Left hindlimb (tissue), 1 donor: ENCODE data around the gene ECSCR.
"Not testable (repeated sequence)": the region's sequence is repeated elsewhere in the genome, so short reads cannot be mapped to it uniquely, and the experiment has no call there.

Experiments
- DNase-seq: peaks from one replicate; pipeline ENCODE4 v3.0.0-alpha.2; 2018

The ECSCR gene

DNA sequence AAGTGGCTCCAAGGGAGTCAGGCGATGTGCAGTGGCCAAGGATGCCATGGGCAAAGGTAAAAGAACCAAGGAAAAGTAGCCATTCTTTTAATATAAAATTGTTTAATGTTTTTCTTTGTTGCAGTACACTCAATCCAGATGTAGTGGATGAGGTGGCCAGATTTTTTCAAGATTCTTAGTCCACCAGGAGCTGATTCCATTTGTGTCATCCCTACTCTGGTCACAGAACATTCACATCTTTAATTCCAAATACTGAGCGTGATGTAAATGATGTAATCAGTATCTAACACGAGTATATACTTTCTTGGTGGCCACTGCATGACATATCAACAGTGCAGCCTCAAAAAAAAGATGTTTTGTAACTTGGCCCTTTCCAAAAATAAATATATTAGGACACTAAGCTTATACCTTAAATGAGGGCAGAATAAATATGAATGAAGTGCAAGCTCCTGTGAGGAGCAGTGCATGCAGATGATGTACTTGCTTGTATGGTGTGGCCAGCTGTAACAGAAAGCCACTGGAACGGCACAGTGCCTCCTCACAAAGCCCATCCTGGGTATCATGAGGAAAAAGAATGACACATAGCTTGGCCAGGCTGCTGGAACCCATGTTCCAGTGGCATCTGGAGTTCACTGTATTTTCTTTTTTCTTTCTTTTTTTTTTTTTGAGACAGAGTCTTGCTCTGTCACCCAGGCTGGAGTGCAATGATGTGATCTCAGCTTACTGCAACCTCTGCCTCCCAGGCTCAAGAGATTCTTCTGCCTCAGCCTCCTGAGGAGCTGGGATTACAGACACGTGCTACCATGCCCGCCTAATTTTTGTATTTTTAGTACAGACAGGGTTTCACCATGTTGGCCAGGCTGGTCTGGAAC lies 52.2 kb downstream of the ECSCR start:
- no peak for DNase-seq

DNA sequence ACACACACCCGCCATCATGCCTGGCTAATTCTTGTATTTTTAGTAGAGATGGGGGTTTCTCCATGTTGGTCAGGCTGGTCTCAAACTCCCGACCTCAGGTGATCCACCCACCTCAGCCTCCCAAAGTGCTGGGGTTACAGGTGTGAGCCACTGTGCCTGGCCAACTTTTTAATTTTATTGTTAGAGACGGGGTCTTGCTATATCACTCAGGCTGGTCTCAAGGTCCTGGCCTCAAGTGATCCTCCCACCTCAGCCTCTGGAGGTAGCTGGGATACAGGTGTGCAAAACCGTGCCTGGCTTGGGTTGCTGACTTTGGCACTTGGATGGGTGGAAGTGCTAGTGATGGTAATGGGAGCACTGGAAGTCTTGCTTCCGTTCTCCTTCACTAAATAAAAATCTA lies 53.4 kb downstream of the ECSCR start:
- not testable (repeated sequence) for DNase-seq

DNA sequence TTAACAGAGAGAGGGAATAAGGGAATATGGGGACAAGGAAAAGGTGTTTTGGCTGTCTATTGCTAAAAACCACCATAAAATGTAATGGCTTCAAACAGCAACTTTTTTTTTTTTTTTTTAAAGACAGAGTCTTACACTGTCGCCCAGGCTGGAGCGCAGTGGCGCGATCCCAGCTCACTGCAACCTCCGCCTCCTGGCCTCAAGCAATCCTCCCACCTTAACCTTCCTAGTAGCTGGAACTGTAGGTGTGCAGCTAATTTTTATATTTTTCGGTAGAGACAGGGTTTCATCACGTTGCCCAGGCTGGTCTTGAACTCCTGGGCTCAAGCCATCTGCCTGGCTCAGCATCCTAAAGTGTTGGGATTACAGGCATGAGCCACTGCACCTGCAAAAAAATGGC lies 54.4 kb downstream of the ECSCR start:
- DNase-seq = no peak

DNA sequence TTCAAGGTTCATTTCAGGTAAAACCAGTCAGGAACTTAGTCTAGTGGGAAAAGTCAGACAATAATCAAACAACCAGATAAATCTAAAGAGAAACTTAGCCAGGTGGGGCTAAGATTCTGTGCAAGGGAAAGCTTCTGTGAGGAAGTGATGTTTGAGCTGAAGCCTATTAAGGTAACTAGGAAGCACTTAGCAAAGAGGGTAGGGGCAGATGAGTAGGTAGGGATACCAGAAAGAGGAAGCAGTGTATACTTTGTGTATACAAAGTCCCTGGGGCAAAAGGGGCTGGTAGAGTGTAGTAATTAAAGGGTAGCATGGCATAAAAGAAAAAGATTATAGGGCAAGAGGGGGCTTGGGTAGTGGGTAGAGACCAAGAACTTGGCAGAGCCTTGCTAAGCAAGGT lies 55.0 kb downstream of the ECSCR start:
- no peak for DNase-seq

DNA sequence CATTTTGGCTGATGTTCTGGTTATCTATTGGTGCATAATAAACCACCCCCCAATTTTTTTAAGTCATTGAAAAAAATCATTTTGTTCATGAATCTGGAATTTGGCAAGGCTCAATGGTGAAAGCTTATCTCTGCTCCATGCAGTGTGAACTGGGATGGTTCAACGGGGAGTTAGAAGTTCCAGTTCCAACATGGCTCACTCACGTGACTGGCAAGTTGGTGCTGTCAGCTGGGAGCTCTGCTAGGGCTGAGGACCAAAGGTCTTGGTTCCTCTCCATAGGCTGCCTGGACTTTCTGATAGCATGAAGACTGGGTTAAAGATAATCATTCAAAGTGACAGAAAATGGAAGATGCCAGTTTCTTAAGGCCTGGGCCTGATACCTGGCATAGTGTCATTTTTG lies 55.6 kb downstream of the ECSCR start:
- no peak for DNase-seq

DNA sequence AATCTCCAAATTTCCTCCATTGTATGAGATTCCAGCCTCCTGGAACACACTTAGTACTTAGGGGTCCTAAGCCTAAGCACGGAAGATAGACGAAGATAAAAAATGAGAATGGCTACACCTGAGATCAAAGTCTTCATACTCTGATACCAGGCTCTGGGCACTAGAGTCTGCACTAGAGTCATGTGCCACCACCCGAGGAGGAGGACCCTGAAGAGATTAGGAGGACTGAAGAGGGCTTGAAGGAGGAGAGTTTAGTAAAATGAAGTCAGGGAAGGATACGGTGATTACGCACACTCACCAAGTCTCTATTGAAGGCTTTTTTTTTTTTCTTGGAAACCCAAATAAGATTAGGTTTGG lies 58.1 kb downstream of the ECSCR start:
- DNase-seq = no peak

DNA sequence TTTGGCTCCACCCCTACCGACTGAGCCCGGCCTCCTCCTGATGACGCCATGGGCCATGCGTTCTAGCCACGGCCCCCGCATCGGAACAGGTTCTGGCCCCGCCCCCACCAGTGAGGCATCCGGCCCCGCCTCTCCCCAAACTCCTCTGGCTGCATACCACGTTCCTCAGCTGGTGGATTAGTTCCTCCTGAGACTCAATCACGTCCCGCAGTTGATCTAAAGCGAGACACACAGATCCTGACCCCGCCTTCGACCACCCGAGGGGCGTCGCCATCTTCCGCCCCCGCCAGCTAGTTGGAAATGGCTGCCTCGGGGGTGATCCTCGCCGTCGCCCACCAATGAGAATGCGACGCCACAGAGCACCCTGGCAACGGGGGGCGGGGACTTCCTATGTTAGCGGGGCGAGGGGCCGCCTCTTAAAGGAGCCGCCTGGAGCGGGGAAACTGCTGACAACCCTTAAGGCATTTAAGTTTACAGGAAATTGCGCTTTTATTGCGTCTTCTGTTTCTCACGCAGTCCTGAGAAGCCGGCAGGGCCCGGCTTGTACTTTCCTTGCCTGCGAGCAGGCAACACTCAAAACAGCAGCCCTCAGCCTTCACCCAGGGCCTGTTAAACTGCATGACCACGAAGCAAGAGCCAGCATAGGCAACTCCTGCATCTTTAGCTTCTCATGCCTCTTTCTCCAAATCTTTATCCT lies 58.6 kb downstream of the ECSCR start, which contains the start of gene SPATA24:
SPATA24 (minus strand) TSS at position 303 of the 697 bp plus-strand sequence; CDS start at position 274, 29 bp downstream.
- DNase-seq = peak; percentile 99

DNA sequence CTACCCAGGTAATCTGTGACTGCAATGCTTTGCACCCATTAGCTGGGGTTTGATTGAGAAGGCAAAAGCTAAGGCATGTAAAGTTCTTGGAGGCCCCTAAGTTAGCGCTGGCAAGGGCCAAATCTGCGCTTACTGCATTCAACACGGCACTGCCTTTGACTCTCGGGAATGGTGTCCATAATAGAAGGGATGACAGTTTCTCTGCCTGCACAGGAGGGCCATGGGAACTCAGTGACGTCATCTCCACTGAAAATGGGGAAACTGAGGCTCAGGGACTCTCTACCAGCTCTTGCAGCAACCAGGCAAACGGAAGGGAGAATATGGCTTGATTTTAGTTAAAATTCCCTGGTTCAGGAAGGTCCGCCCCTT lies 59.1 kb downstream of the ECSCR start:
- no peak for DNase-seq

DNA sequence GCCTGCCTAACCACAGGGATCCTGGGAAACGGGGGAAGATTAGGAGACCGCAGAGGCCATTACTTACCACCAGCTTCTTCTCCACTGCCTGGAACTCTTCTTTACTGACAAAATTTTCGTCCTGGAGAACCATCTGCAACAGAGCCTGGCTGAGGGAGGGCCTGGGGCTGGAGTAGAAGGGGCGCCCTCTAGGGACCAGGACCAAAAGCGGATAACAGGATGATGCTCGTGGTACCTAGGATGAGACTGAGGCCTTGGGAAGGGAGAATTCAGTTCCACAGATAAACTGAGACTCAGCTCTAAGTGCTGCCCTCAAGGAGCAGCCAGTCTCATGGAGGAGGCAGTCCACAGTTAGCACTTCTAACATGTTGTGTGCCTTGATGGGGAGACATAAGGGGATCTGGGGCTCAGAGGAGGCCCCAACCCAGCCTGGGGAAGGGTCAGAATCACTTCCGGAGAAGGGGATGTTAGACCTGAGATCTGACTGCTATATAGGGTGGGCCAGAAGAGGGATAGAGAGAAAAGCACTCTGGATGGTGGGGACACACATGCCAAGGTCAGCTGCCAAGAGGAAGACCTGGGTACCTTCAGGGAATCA lies 59.9 kb downstream of the ECSCR start:
- no peak for DNase-seq

DNA sequence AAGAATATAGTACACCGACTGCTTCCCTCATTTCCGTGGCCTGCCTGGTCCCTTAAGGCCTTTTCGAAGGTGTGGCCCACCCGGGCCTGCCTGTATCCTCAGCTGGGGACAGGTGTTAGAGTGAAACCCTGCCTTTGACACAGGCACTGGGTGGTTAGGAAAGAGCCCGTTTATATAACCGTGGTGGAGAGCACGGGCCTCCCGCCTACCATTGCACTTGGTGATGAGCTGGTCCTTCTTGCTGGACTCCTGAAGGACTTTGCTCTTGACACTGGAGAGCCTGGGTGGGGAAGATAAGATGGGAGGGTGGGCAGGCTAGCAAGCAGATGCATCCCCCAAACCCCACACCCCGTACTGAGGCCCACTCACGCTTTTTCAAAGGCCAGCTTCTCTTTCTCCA lies 61.0 kb downstream of the ECSCR start:
- no peak for DNase-seq

DNA sequence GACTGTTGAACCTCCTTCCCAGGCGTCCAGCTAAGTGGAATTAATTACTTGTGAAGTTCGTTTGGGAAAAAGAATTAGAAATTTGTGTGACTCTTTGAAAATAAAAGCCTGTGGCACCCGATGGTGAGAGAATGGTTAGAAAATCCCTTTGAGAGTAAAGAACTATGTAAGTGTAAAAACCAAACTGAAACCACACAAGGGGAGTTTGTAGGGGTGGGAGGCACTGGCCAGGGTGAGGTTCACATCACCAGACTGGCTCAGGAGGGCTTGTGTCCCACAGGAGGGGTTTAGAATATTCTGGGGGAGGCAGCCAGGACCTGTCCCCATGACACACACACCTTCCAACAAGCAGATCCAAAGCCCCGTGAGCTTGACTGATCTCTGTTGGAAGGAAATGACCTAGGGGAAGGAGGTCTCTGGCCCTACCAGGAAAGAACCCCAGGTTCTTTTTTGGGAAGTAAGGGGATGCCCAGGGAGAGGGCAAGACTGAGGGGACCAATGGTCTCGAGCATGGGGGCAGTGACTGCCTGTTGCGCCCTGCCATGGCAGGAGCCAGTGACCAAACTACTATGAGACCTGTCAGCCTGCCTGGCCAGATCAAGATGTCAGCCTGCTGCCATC lies 62.9 kb downstream of the ECSCR start:
- no peak for DNase-seq
